Measurements from ENCODE around the gene CALML5.

- TF ChIP-seq CTCF (conservative IDR thresholded peaks at IDR 0.05; ENCODE audit: low read length) (no peak), EZH2phosphoT487 (IDR thresholded peaks at IDR 0.05; ENCODE audit: borderline replicate concordance, low read depth, low read length) (no peak)
Measured at GRCh38 chr10:5453749-5454489, 45.5 kb downstream of the CALML5 start.
